PC-9 (cell line): ENCODE data around the gene FAM221A. TPM values are rescaled to one million over a fixed set of nuclear protein-coding genes. Genes with fewer than 3 reads are reported as not detected.

Source experiments
- BruUV-seq: library from RNA; stranded (reverse); fragments of 400-500 nt; replicated peaks from 2 replicates; lab custom pipeline; 2021; lab: Mats Ljungman, UMichigan
- CTCF ChIA-PET: fragments of 300-600 bp; sonication (Branson Sonifier 250); formaldehyde crosslinking; loops from one replicate; lab custom pipeline; 2022; ENCODE audit warnings: antibody characterized with exemption; lab: Charles Lee
- POLR2A ChIA-PET: fragments of 300-600 bp; sonication (Branson Sonifier 250); formaldehyde crosslinking; loops from one replicate; lab custom pipeline; 2022; ENCODE audit warnings: antibody characterized with exemption; ENCODE audit not compliant: unreplicated experiment; lab: Charles Lee
- DNase-seq, 2 experiments: peaks; one replicate each; pipeline versions ENCODE4 v3.0.0 to v3.0.0-alpha.2; 2015 to 2022; ENCODE audit warnings: mixed read lengths in 1 of 2
- H2AFZ ChIP-seq: fragments of 200-600 bp; sonication (generic); 2 replicates; pipeline ENCODE4 v1.8.1; 2017; ENCODE audit warnings: antibody characterized with exemption
- H3F3A ChIP-seq: fragments of 200-600 bp; sonication (generic); 2 replicates; pipeline ENCODE4 v1.8.1; 2017; ENCODE audit warnings: antibody characterized with exemption, mild to moderate bottlenecking, low read depth; ENCODE audit not compliant: insufficient read depth
- H3K27ac ChIP-seq: fragments of 200-600 bp; sonication (generic); 2 replicates; pipeline ENCODE4 v1.6.1; 2016; ENCODE audit warnings: mixed run types
- H3K27me3 ChIP-seq: fragments of 200-600 bp; sonication (generic); 2 replicates; pipeline ENCODE4 v1.6.1; 2016; ENCODE audit warnings: low read depth, mixed run types; ENCODE audit not compliant: insufficient read depth
- H3K36me3 ChIP-seq: fragments of 200-600 bp; sonication (generic); 2 replicates; pipeline ENCODE4 v1.6.1; 2016; ENCODE audit warnings: low read depth, mixed run types
- H3K4me1 ChIP-seq: fragments of 200-600 bp; sonication (generic); replicated peaks from 2 replicates; pipeline ENCODE4 v1.6.1; 2016; ENCODE audit warnings: mixed run types; ENCODE audit not compliant: insufficient read depth
- H3K4me2 ChIP-seq: fragments of 200-600 bp; sonication (generic); 2 replicates; pipeline ENCODE4 v1.6.1; 2017; ENCODE audit warnings: mixed run types
- H3K4me3 ChIP-seq: fragments of 200-600 bp; sonication (generic); 2 replicates; pipeline ENCODE4 v1.6.1; 2016; ENCODE audit warnings: mixed run types
- H3K79me2 ChIP-seq: fragments of 200-600 bp; sonication (generic); 2 replicates; pipeline ENCODE4 v1.6.1; 2017; ENCODE audit warnings: low read depth, mixed run types
- H3K9me2 ChIP-seq: fragments of 200-600 bp; sonication (generic); 2 replicates; pipeline ENCODE4 v1.8.1; 2017; ENCODE audit warnings: mild to moderate bottlenecking; ENCODE audit not compliant: insufficient read depth
- H3K9me3 ChIP-seq: fragments of 200-600 bp; sonication (generic); 2 replicates; pipeline ENCODE4 v1.8.1; 2016; ENCODE audit warnings: low read depth; ENCODE audit not compliant: insufficient read depth
- H4K20me1 ChIP-seq: fragments of 200-600 bp; sonication (generic); 2 replicates; pipeline ENCODE4 v1.8.1; 2017; ENCODE audit not compliant: insufficient read depth
- CTCF ChIP-seq: fragments of 200-600 bp; sonication (generic); conservative IDR thresholded peaks from 2 replicates; pipeline ENCODE4 v1.6.1; 2017; ENCODE audit warnings: mixed run types, antibody characterized with exemption, mild to moderate bottlenecking, moderate library complexity
- EZH2 ChIP-seq: fragments of 200-600 bp; sonication (generic); IDR thresholded peaks from 2 replicates; pipeline ENCODE4 v1.8.0; 2017; ENCODE audit warnings: antibody characterized with exemption, low read depth
- intact Hi-C: fragments of 100-400 bp; cut with micrococcal nuclease; formaldehyde crosslinking; loops from one replicate; pipeline ENCODE4 v1.10.0; 2022; ENCODE audit not compliant: unreplicated experiment
- total RNA-seq: library from RNA; stranded (reverse); gene quantifications from 2 replicates; pipeline ENCODE4 v1.2.3, GENCODE V29; 2021

FAM221A gene
- total RNA-seq, 1 experiment from 2014 or later, result 2.4 TPM

DNA sequence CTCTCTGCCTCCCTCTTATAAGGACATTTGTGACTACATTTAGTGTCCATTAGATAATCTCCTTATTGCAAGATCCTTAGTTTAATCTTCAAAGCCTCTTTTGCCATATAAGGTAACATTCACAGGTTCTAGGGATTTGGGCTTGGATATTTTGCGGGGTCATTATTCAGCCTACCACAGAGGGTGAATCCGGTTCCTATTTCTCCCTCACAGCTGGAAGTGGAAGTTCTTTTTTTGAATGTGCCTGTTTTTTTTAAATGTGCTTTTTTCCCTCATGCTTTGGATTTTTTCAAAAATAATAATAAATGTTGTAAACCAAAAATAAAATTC lies 17.1 kb upstream of the FAM221A start:
- Histone ChIP-seq H3F3A (no peaks in the 10 kb centered on the region), H3K4me3 (no peak overlapping the region), H4K20me1 (no peaks in the 10 kb centered on the region), H3K27me3 (no peaks in the 10 kb centered on the region), H3K9me3 (no peaks in the 10 kb centered on the region; the same call in 1 of the 2 replicates), H3K9me2 (no peaks in the 10 kb centered on the region), H3K36me3 (no peaks in the 10 kb centered on the region), H3K4me1 (no peaks in the 10 kb centered on the region), H3K27ac (no peak overlapping the region), H3K79me2 (no peaks in the 10 kb centered on the region), H3K4me2 (no peak overlapping the region), H2AFZ (no peak overlapping the region)
- POLR2A ChIA-PET, result no interaction called here
- no TSS peak for BruUV-seq
- TF ChIP-seq CTCF (no peak), EZH2 (no peak)
- DNase-seq, result no peak
- CTCF ChIA-PET, result interaction anchor here (0.6 kb wide), 1 partner anchor 9 kb away, joined by 4 read pairs; no protein-coding TSS in a partner anchor
- intact Hi-C loops, result no loop called here

DNA sequence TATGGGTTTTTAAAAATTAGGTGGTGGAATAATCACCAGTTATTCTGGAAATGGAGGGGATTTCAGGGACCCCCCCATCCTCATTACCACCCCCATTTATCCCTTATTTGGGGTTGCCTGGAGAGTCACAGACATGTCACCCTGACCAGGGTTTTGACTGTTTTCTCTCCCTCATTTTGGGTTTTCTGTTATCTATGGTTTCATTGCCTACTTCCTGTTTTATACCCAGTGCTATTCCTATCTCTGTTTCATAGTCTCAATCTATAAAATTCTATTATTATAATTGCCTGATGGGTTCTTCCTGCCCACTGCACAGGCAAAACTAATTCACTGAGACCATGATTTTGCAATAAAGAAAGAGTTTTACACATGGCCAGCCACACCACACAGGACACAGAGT lies 15.9 kb upstream of the FAM221A start:
- Histone ChIP-seq H3K4me3 (no peak overlapping the region), H3K4me2 (no peak overlapping the region), H3K27ac (no peak overlapping the region), H3K9me3 (no peaks in the 10 kb centered on the region), H3F3A (no peaks in the 10 kb centered on the region), H3K36me3 (no peaks in the 10 kb centered on the region), H3K9me2 (no peaks in the 10 kb centered on the region), H3K4me1 (no peaks in the 10 kb centered on the region), H3K79me2 (no peaks in the 10 kb centered on the region), H4K20me1 (no peaks in the 10 kb centered on the region), H2AFZ (no peak overlapping the region; the same call in 1 of the 2 replicates), H3K27me3 (no peaks in the 10 kb centered on the region)
- no TSS peak for BruUV-seq
- ChIA-PET CTCF (no interaction called here), POLR2A (no interaction called here)
- intact Hi-C loops, result no loop called here
- TF ChIP-seq CTCF (no peak), EZH2 (no peak)
- DNase-seq, result no peak

GRCh38 chr7:23672033-23672432 lies 8.0 kb upstream of the FAM221A start:
- peaks cover 6% of the 10 kb centered on the region; the same call in 1 of the 2 replicates for H3K9me2 ChIP-seq
- no peaks in the 10 kb centered on the region for H4K20me1 ChIP-seq
- no peaks in the 10 kb centered on the region for H3K27me3 ChIP-seq
- TF ChIP-seq CTCF, result no peak
- no peak for TF ChIP-seq EZH2
- intact Hi-C loops, result no loop called here
- BruUV-seq, result no TSS peak
- ChIA-PET POLR2A (no interaction called here), CTCF (interaction anchor here (0.6 to 0.9 kb wide), 2 partner anchors 10 to 15 kb away, joined by 3 to 4 read pairs; no protein-coding TSS in a partner anchor)
- H3K9me3 ChIP-seq, result no peaks in the 10 kb centered on the region
- H2AFZ ChIP-seq, result no peak overlapping the region
- H3F3A ChIP-seq, result no peaks in the 10 kb centered on the region
- H3K27ac ChIP-seq, result no peak overlapping the region
- no peaks in the 10 kb centered on the region for H3K79me2 ChIP-seq
- DNase-seq, result no peak
- no peak overlapping the region for H3K4me2 ChIP-seq
- H3K4me3 ChIP-seq, result no peak overlapping the region
- no peaks in the 10 kb centered on the region for H3K36me3 ChIP-seq
- H3K4me1 ChIP-seq, result no peaks in the 10 kb centered on the region
